Measurements from ENCODE around the gene ADAMTS1. TPM values are rescaled to one million over a fixed set of nuclear protein-coding genes. Genes with fewer than 3 reads are reported as not detected.

ADAMTS1 gene
- total and polyA plus RNA-seq, 2 donors (not counting 1 experiment from before 2014, with no cell fraction given), result not detected

- no peak for TF ChIP-seq CTCF (IDR thresholded peaks at IDR 0.05)
- TF ChIP-seq EZH2 (IDR thresholded peaks at IDR 0.05; ENCODE audit: borderline replicate concordance, insufficient read depth, low read depth, low read length, poor library complexity, severe bottlenecking), result no peak
- H3K36me3 ChIP-seq (replicated peaks in 1 of 2; ENCODE audit: control extremely low read depth in 1 of 2, control insufficient read depth in 1 of 2, extremely low read depth in 1 of 2, insufficient read depth in 2 of 2, low read length in 1 of 2), result no peaks in the 10 kb centered on the region
- no peaks in the 10 kb centered on the region for H3K4me1 ChIP-seq (ENCODE audit: control insufficient read depth in 2 of 2, insufficient read depth in 2 of 2, low read length in 2 of 2)
- no peak overlapping the region for H3K4me3 Mint-ChIP-seq
- ChIA-PET POLR2A (no interaction called here), CTCF (no interaction called here)
- no peak overlapping the region for H3K4me3 ChIP-seq (ENCODE audit: control extremely low read depth in 1 of 5, extremely low read depth in 1 of 5, insufficient read depth in 1 of 5, low read depth in 2 of 5, low read length in 4 of 5)
- intact Hi-C loops (cut with micrococcal nuclease), result no loop called here
- H3K27me3 ChIP-seq (replicated peaks in 1 of 4; ENCODE audit: control extremely low read depth in 1 of 4, control insufficient read depth in 3 of 4, insufficient read depth in 4 of 4, low read length in 3 of 4), result no peaks in the 10 kb centered on the region
- no peaks in the 10 kb centered on the region for H4K20me1 ChIP-seq (ENCODE audit: control insufficient read depth, insufficient read depth, low read length, poor library complexity, severe bottlenecking)
- no peaks in the 10 kb centered on the region for H3K4me1 Mint-ChIP-seq
- no peak for ATAC-seq (ENCODE audit: low read depth)
- H3K79me2 ChIP-seq (ENCODE audit: control insufficient read depth, insufficient read depth, low read length), result no peaks in the 10 kb centered on the region
- H3K27ac Mint-ChIP-seq, result no peak overlapping the region
- 57% methylated on average over 1 of the region's 3 CpGs for WGBS (ENCODE audit: insufficient coverage)
- no peak overlapping the region for H3K27ac ChIP-seq (ENCODE audit: low read length in 2 of 2)
- H3K9me3 Mint-ChIP-seq (ENCODE audit: insufficient read depth), result no peaks in the 10 kb centered on the region
- H3K4me2 ChIP-seq (replicated peaks; ENCODE audit: low read depth, low read length, poor library complexity, severe bottlenecking), result no peak overlapping the region
- H3K27me3 Mint-ChIP-seq, result no peaks in the 10 kb centered on the region
- H3K9me3 ChIP-seq (ENCODE audit: control extremely low read depth in 1 of 3, control insufficient read depth in 2 of 3, insufficient read depth in 1 of 3, low read length in 2 of 3), result no peaks in the 10 kb centered on the region
- no peak overlapping the region for H3K9ac ChIP-seq (ENCODE audit: low read length)
- no peak for DNase-seq
- H2AFZ ChIP-seq (ENCODE audit: insufficient read depth, low read depth, low read length, poor library complexity, severe bottlenecking), result no peak overlapping the region
Measured at GRCh38 chr21:26800001-26800400, 45.2 kb downstream of the ADAMTS1 start.

- H3K27ac ChIP-seq (ENCODE audit: low read length in 2 of 2), result no peak overlapping the region
- WGBS (ENCODE audit: insufficient coverage), result 100% methylated on average over 5 of the region's 8 CpGs
- H3K79me2 ChIP-seq (ENCODE audit: control insufficient read depth, insufficient read depth, low read length), result no peaks in the 10 kb centered on the region
- no peak overlapping the region for H3K4me2 ChIP-seq (replicated peaks; ENCODE audit: low read depth, low read length, poor library complexity, severe bottlenecking)
- no peaks in the 10 kb centered on the region for H4K20me1 ChIP-seq (ENCODE audit: control insufficient read depth, insufficient read depth, low read length, poor library complexity, severe bottlenecking)
- no peak overlapping the region for H2AFZ ChIP-seq (ENCODE audit: insufficient read depth, low read depth, low read length, poor library complexity, severe bottlenecking)
- no peak overlapping the region for H3K9ac ChIP-seq (ENCODE audit: low read length)
- Mint-ChIP-seq H3K27ac (no peak overlapping the region), H3K27me3 (no peaks in the 10 kb centered on the region), H3K9me3 (ENCODE audit: insufficient read depth) (no peaks in the 10 kb centered on the region), H3K4me1 (no peaks in the 10 kb centered on the region), H3K4me3 (no peak overlapping the region)
- H3K27me3 ChIP-seq (replicated peaks in 1 of 4; ENCODE audit: control extremely low read depth in 1 of 4, control insufficient read depth in 3 of 4, insufficient read depth in 4 of 4, low read length in 3 of 4), result no peaks in the 10 kb centered on the region
- no peak overlapping the region for H3K4me3 ChIP-seq (ENCODE audit: control extremely low read depth in 1 of 5, extremely low read depth in 1 of 5, insufficient read depth in 1 of 5, low read depth in 2 of 5, low read length in 4 of 5)
- no peaks in the 10 kb centered on the region for H3K9me3 ChIP-seq (ENCODE audit: control extremely low read depth in 1 of 3, control insufficient read depth in 2 of 3, insufficient read depth in 1 of 3, low read length in 2 of 3)
- DNase-seq (no peak), ATAC-seq (ENCODE audit: low read depth) (no peak)
- H3K36me3 ChIP-seq (replicated peaks in 1 of 2; ENCODE audit: control extremely low read depth in 1 of 2, control insufficient read depth in 1 of 2, extremely low read depth in 1 of 2, insufficient read depth in 2 of 2, low read length in 1 of 2), result no peaks in the 10 kb centered on the region
- TF ChIP-seq CTCF (IDR thresholded peaks at IDR 0.05), result no peak
- TF ChIP-seq EZH2 (IDR thresholded peaks at IDR 0.05; ENCODE audit: borderline replicate concordance, insufficient read depth, low read depth, low read length, poor library complexity, severe bottlenecking), result no peak
- intact Hi-C loops (cut with micrococcal nuclease), result no loop called here
- POLR2A ChIA-PET, result no interaction called here
- CTCF ChIA-PET, result no interaction called here
- no peaks in the 10 kb centered on the region for H3K4me1 ChIP-seq (ENCODE audit: control insufficient read depth in 2 of 2, insufficient read depth in 2 of 2, low read length in 2 of 2)
Measured at GRCh38 chr21:26798856-26799751, 46.1 kb downstream of the ADAMTS1 start.

Data from B cell (primary cell).